GM13976 (cell line): Measurements from ENCODE around the gene ALDH3B2.

ENCODE experiments used
- DNase-seq: peaks from one replicate; pipeline ENCODE4 v3.0.0; 2012; ENCODE audit warnings: low spot score
- in situ Hi-C: fragments of 300-500 bp; cut with MboI; formaldehyde crosslinking; loops from one replicate; pipeline ENCODE4 v1.12.0; 2022; ENCODE audit warnings: low sequenced_read_pairs, mixed read lengths, inconsistent platforms; ENCODE audit not compliant: unreplicated experiment
- TF ChIP-seq, protein P1 (sequence below): IDR thresholded peaks from 2 replicates; pipeline ENCODE4 v1.5.1; 2012; ENCODE audit warnings: borderline replicate concordance, mild to moderate bottlenecking; ENCODE audit not compliant: insufficient read depth; ENCODE audit errors: extremely low read depth, missing control alignments, control extremely low read depth

ALDH3B2 gene

DNA sequence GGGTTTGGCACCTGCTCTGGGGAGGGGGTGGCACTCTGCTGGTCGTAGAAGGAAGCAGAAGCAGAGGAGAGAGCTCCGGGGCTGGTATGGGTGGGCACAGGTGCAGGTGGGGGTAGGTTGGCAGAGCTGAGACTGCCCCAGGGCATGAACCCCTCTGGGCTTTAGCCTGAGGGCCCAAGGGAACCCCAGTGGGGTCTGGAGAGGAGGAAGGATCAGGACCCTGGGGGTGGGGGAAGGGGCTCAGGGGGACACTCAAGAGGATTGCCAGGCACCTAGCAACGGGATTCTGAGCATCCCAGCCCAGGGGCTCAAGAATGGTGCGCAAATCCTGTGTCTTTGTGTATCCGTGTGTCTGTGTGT, 6.3 kb downstream of the ALDH3B2 start:
- in situ Hi-C loops: no loop called here
- TF ChIP-seq, protein P1, sequence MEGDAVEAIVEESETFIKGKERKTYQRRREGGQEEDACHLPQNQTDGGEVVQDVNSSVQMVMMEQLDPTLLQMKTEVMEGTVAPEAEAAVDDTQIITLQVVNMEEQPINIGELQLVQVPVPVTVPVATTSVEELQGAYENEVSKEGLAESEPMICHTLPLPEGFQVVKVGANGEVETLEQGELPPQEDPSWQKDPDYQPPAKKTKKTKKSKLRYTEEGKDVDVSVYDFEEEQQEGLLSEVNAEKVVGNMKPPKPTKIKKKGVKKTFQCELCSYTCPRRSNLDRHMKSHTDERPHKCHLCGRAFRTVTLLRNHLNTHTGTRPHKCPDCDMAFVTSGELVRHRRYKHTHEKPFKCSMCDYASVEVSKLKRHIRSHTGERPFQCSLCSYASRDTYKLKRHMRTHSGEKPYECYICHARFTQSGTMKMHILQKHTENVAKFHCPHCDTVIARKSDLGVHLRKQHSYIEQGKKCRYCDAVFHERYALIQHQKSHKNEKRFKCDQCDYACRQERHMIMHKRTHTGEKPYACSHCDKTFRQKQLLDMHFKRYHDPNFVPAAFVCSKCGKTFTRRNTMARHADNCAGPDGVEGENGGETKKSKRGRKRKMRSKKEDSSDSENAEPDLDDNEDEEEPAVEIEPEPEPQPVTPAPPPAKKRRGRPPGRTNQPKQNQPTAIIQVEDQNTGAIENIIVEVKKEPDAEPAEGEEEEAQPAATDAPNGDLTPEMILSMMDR: no peak
- DNase-seq: no peak

DNA sequence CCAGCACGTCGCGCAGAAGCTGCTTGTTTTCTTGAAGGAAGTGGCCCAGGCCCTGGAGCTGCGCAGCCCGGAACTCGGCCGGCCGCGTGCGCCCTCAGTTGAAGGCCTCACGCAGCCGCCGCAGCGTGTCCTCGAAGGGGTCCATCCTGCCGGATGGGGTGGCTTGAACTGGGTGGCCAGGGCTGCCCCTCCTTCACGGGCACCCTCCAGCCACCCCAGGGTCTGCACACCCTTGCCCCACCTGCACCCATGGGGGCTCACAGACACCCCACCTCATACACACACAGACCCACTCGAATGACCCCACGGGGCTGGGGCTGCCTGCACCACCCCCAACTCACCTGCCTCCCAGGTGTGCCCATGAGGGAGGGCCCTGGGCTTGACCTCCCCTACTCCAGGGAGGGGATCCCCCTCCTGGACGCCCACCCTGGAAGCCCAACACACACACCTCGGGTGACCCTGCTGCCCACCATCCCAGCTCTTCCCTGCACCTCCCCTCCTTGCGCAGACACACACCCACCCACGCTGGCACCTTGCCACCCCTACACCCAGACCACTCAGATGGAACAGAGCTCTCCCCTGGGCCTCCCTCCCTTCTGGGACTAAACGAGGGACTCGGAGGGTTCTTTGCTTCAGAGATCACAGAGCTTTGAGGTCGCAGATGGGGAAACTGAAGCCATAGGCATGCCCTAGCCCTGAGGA, 6.8 kb downstream of the ALDH3B2 start:
- in situ Hi-C loops: no loop called here
- TF ChIP-seq, protein P1: no peak
- peak; percentile 50 for DNase-seq

DNA sequence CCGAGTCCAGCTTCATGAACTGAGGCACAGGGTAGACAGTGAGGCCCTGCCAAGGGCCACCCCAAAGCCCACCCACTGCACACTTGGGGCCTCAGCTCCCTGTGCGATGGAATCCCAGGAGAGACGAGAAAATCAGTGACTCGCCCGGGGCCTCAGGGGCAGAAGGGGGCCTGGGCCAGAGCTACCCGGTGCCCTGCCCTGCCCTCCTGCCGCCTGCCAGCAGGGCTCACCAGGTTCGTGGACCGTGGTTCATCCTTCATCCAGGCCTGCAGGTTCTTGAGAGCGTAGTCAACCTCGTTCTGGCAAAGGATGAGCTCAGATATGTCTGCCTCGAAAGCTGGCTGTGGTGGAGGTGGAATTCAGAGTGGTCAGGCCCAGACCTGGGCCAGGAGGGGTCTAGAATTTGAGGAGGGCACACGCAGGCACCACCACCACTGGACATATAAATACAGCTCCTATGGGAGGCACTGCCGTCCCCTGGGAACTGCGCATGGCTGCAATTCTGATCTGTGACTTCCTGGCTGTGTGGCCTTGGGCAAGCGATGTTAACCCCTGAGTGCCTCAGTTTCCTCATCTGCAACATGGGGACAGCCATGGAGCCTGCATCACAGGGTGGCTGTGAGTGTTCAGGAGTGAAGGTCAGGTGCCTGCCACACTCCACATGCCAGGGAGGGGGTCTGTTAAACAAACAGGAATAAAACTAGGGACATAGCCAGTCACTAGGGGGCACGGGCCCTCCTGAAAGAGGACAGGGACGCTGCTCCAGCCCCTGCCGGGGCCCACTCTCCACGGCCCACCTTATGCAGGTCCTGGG, 7.5 kb downstream of the ALDH3B2 start:
- TF ChIP-seq, protein P1: no peak
- DNase-seq: peak; percentile 13
- in situ Hi-C loops: no loop called here

DNA sequence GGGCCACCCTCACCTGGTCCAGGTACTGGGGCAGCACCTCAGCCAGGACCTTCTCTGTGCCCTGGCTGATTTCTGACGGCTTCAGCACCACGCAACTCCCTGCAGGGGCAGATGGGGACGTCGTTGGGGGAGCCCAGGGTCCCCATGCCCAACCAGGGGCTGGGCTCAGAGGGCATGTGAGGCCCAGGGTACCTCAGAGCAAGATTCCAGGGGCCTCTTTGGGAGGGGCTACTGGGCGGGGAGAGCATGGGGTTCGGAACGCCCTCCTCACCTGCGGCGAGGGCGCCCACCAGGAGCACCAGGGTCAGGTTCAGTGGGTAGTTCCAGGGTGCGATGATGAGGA, 8.1 kb downstream of the ALDH3B2 start:
- in situ Hi-C loops: no loop called here
- no peak for DNase-seq
- TF ChIP-seq, protein P1: no peak

DNA sequence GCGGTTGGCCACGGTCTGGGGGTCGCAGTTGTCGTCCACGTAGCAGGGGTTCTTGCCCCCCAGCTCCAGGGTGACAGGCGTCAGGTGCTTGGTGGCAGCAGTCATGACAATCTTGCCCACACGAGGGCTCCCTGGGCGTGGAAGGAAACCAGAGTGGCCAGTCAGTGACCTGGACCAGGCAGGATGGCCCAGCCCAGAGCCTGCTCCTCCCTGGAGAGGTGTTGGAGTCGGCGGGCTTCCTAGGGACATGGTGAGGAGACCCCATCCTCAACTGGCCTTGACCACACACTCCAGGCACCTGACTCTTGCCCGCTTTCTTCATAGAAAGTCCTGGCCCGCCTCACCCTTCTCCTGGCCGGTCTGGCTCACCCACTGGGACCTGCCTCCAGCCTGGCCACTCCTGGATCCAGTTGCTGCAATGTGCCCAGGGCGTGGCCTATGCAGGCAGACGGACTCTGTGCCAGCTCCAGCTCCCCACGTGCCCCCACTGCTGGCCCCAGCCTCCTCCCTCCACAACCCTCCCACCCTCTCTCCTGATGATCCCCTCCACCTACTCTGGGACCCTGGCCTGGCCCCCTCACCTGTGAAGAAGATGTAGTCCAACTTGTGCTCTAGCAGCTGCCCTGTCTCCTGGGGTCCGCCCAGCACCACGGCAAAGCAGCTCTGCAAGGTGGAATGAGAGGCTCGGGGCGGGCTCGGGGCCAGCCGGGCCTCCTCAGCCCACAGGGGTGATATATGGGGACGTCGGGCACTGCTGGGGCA, 8.7 kb downstream of the ALDH3B2 start:
- TF ChIP-seq, protein P1: no peak
- in situ Hi-C loops: no loop called here
- peak; percentile 60 for DNase-seq

DNA sequence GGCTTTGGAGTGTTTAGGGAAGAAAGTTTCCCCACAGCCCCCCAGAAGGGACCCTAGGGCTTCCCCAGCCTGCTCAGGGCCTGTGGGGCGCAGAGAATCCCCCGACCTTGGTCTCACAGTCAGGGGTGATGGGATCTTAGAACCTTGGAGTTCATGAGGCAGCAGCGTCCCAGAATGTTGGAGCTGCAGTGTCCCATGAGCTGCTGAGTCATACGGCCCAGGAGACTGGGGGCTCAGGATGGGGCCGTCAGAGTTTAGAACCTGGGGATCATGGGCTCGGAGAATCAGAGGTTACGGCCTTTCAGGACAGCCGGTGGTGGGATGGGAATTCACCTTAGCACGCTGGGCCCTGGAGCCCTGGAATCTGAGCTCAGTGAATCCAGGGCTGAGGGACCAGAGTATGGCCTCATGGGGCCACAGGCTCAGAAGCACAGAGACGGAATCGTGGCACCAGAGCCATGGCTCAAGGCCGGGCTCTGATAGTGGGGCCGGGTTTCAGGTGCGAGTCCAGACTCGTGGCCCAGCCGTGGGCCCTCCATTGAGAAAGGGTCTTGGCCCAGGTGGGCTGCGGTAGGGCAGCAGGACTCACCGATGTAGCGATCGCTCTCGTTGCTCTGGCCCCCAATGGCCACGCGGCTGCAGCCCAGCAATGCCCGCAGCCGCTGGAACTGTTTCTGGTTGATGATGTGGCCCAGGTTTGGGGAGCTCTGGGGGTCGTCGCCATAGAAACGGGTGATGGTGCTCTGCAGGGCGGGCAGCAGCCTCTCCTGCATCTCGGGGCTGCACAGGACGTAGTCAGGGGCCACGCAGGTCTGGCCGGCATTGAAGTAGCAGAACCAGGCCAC, 9.5 kb downstream of the ALDH3B2 start:
- in situ Hi-C loops: no loop called here
- TF ChIP-seq, protein P1: no peak
- DNase-seq: peak; percentile 24
